Measurements from ENCODE around the gene MYL4. TPM values are rescaled to one million over a fixed set of nuclear protein-coding genes. Genes with fewer than 3 reads are reported as not detected.

MYL4 gene
- total and polyA plus RNA-seq, 2 of the 8 experiments (the other 6 are each of a cell fraction or from before 2014, with no cell fraction given) = 0.12 TPM; not detected in 1

DNA sequence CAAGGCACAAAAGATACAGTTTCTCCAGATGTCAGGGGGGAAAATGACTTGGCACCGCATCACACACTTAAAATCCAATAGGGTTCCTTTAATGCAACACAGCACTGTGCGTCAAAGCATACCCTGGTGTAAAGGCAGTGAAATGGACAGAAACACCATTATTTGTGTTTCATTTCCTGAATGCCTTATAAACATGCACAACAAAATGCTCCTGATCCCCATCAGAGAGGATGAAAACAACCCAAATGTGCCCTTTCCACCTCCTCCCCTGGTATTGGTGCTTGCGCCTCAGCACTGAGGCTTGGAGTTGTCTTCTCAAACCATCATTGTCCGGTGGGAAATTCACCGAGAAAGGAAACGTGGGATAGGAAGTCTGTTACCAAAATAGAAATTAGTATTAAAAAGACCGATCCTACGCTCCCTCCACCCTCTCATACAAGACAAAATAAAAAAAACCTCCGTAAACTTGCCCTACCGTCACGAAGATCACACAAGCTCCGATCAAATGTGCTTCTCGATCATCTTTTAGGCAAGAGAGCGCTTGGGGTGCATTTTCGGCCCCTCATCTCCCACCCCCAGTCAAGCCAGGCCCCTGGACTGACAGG lies 20.8 kb upstream of the MYL4 start (continued):
- TF ChIP-seq TEAD4 (IDR thresholded peaks at IDR 0.05; ENCODE audit: low read depth, low read length) (no peak), JUN (IDR thresholded peaks at IDR 0.05; ENCODE audit: low read depth, low read length) (no peak), EGR1 (IDR thresholded peaks at IDR 0.05; ENCODE audit: borderline replicate concordance, low read depth, low read length) (no peak), SUZ12 (IDR thresholded peaks at IDR 0.05; ENCODE audit: low read length) (no peak)
